ENCODE measurements around the gene OR2T3.
"Not testable (repeated sequence)": the region's sequence is repeated elsewhere in the genome, so short reads cannot be mapped to it uniquely, and the experiment has no call there.

DNA sequence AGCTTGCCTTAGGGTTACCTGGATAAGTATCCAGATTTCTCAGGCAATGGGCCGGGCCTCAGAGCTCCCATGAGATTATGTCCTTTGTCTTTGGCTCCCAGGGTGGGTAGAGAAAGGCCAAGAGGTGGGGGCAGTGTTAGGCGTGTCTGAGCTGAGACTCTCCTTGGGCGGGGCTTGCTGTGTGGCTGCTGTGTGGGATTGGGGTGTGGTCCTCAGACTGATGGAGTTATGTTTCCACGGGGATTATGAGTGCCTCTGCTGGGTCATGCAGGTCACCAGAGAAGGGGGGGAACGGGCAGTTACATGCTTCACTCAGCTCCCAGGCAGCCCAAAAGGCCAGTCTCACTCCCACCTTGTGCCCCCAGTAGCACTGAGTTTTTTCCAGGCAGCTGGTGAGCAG lies 23.5 kb downstream of the OR2T3 start:
- TF ChIP-seq, protein P1, sequence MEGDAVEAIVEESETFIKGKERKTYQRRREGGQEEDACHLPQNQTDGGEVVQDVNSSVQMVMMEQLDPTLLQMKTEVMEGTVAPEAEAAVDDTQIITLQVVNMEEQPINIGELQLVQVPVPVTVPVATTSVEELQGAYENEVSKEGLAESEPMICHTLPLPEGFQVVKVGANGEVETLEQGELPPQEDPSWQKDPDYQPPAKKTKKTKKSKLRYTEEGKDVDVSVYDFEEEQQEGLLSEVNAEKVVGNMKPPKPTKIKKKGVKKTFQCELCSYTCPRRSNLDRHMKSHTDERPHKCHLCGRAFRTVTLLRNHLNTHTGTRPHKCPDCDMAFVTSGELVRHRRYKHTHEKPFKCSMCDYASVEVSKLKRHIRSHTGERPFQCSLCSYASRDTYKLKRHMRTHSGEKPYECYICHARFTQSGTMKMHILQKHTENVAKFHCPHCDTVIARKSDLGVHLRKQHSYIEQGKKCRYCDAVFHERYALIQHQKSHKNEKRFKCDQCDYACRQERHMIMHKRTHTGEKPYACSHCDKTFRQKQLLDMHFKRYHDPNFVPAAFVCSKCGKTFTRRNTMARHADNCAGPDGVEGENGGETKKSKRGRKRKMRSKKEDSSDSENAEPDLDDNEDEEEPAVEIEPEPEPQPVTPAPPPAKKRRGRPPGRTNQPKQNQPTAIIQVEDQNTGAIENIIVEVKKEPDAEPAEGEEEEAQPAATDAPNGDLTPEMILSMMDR (conservative IDR thresholded peaks at IDR 0.05): not testable (repeated sequence)
- not testable (repeated sequence) for TF ChIP-seq EZH2 (IDR thresholded peaks at IDR 0.05; ENCODE audit: low read depth)

Measured in PC-9 (cell line).